Measurements from ENCODE around the gene SNAPIN.

Gene SNAPIN

GRCh38 chr1:153658400-153659174 is at the start of gene SNAPIN:
TSS of gene SNAPIN (plus strand) at chr1:153658703. CDS start at chr1:153658744, 41 bp downstream.
- peaks cover 23% of the 10 kb centered on the region for H3F3A ChIP-seq (ENCODE audit: low read depth)
- H3K9me3 ChIP-seq (ENCODE audit: insufficient read depth, low read depth, low read length): no peaks in the 10 kb centered on the region
- peak within 1 kb of the TSS; percentile 95 for H2AFZ ChIP-seq (ENCODE audit: low read length)
- H3K79me2 ChIP-seq (ENCODE audit: insufficient read depth, low read length): peaks cover 35% of the 10 kb centered on the region
- no peaks in the 10 kb centered on the region for H3K9me2 ChIP-seq (replicated peaks; ENCODE audit: low read depth, low read length)
- H3K4me3 ChIP-seq (ENCODE audit: low read length, poor library complexity, severe bottlenecking): peak within 1 kb of the TSS; percentile 88
- peak within 1 kb of the TSS; percentile 75 for H3K9ac ChIP-seq (ENCODE audit: low read depth, low read length, poor library complexity, severe bottlenecking)
- peaks cover 31% of the 10 kb centered on the region for H4K20me1 ChIP-seq (ENCODE audit: insufficient read depth, low read length, poor library complexity, severe bottlenecking)
- TF ChIP-seq EZH2phosphoT487 (IDR thresholded peaks at IDR 0.05; ENCODE audit: borderline replicate concordance) (no peak), CTCF (conservative IDR thresholded peaks at IDR 0.05; ENCODE audit: low read length) (no peak)
- peak within 1 kb of the TSS; percentile 95 for H3K4me2 ChIP-seq (ENCODE audit: low read depth, low read length, poor library complexity, severe bottlenecking)
- H3K4me1 ChIP-seq (ENCODE audit: insufficient read depth, low read length, poor library complexity, severe bottlenecking): no peaks in the 10 kb centered on the region
- H3K36me3 ChIP-seq (ENCODE audit: insufficient read depth, low read length): peaks cover 28% of the 10 kb centered on the region
- no peaks in the 10 kb centered on the region for H3K27me3 ChIP-seq (ENCODE audit: insufficient read depth, low read length, poor library complexity, severe bottlenecking)

- no peaks in the 10 kb centered on the region for H3K9me3 ChIP-seq (ENCODE audit: insufficient read depth, low read depth, low read length)
- no peaks in the 10 kb centered on the region for H3K36me3 ChIP-seq (ENCODE audit: insufficient read depth, low read length)
- H3K4me1 ChIP-seq (ENCODE audit: insufficient read depth, low read length, poor library complexity, severe bottlenecking): no peaks in the 10 kb centered on the region
- no peaks in the 10 kb centered on the region for H3K79me2 ChIP-seq (ENCODE audit: insufficient read depth, low read length)
- no peak overlapping the region for H3K4me3 ChIP-seq (ENCODE audit: low read length, poor library complexity, severe bottlenecking)
- no peaks in the 10 kb centered on the region for H3F3A ChIP-seq (ENCODE audit: low read depth)
- H4K20me1 ChIP-seq (ENCODE audit: insufficient read depth, low read length, poor library complexity, severe bottlenecking): no peaks in the 10 kb centered on the region
- TF ChIP-seq CTCF (conservative IDR thresholded peaks at IDR 0.05; ENCODE audit: low read length) (no peak), EZH2phosphoT487 (IDR thresholded peaks at IDR 0.05; ENCODE audit: borderline replicate concordance) (no peak)
- H3K9me2 ChIP-seq (replicated peaks; ENCODE audit: low read depth, low read length): no peaks in the 10 kb centered on the region
- no peak overlapping the region for H3K9ac ChIP-seq (ENCODE audit: low read depth, low read length, poor library complexity, severe bottlenecking)
- H3K4me2 ChIP-seq (ENCODE audit: low read depth, low read length, poor library complexity, severe bottlenecking): no peak overlapping the region
- H2AFZ ChIP-seq (ENCODE audit: low read length): no peak overlapping the region
- H3K27me3 ChIP-seq (ENCODE audit: insufficient read depth, low read length, poor library complexity, severe bottlenecking): no peaks in the 10 kb centered on the region
Measured at GRCh38 chr1:153608742-153609584, 49.5 kb upstream of the SNAPIN start.

GRCh38 chr1:153609585-153609907 is 49.0 kb upstream of the SNAPIN start:
- Histone ChIP-seq H3K4me1 (ENCODE audit: insufficient read depth, low read length, poor library complexity, severe bottlenecking) (no peaks in the 10 kb centered on the region), H3K4me2 (ENCODE audit: low read depth, low read length, poor library complexity, severe bottlenecking) (no peak overlapping the region), H2AFZ (ENCODE audit: low read length) (no peak overlapping the region), H3K9me2 (replicated peaks; ENCODE audit: low read depth, low read length) (no peaks in the 10 kb centered on the region), H4K20me1 (ENCODE audit: insufficient read depth, low read length, poor library complexity, severe bottlenecking) (no peaks in the 10 kb centered on the region), H3K79me2 (ENCODE audit: insufficient read depth, low read length) (no peaks in the 10 kb centered on the region), H3K27me3 (ENCODE audit: insufficient read depth, low read length, poor library complexity, severe bottlenecking) (no peaks in the 10 kb centered on the region), H3K4me3 (ENCODE audit: low read length, poor library complexity, severe bottlenecking) (no peak overlapping the region), H3K9me3 (ENCODE audit: insufficient read depth, low read depth, low read length) (no peaks in the 10 kb centered on the region), H3K9ac (ENCODE audit: low read depth, low read length, poor library complexity, severe bottlenecking) (no peak overlapping the region), H3K36me3 (ENCODE audit: insufficient read depth, low read length) (no peaks in the 10 kb centered on the region), H3F3A (ENCODE audit: low read depth) (no peaks in the 10 kb centered on the region)
- TF ChIP-seq CTCF (conservative IDR thresholded peaks at IDR 0.05; ENCODE audit: low read length) (no peak), EZH2phosphoT487 (IDR thresholded peaks at IDR 0.05; ENCODE audit: borderline replicate concordance) (no peak)

Data from Loucy (cell line).